Measurements from ENCODE around the gene ANKRD44.

DNA sequence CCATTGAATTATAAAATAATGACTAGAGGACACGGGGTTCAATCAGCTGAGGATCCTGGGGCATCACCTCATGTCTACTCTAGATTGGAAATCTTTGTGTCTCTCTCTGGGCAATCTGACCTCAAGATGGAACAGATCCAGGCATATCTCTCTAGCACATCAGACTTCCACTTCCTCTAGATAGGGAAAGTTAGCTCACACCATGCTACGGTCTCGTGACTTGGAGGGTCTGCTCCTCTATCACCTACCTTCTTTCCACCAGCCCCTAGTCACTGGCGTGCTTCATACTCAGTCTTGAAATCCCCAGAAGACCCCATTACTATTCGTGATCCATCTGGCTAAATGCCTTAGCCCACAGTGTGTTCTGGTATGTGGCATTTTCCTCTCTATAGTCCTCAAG is 148.8 kb downstream of the ANKRD44 start:
- TF ChIP-seq, protein P1, sequence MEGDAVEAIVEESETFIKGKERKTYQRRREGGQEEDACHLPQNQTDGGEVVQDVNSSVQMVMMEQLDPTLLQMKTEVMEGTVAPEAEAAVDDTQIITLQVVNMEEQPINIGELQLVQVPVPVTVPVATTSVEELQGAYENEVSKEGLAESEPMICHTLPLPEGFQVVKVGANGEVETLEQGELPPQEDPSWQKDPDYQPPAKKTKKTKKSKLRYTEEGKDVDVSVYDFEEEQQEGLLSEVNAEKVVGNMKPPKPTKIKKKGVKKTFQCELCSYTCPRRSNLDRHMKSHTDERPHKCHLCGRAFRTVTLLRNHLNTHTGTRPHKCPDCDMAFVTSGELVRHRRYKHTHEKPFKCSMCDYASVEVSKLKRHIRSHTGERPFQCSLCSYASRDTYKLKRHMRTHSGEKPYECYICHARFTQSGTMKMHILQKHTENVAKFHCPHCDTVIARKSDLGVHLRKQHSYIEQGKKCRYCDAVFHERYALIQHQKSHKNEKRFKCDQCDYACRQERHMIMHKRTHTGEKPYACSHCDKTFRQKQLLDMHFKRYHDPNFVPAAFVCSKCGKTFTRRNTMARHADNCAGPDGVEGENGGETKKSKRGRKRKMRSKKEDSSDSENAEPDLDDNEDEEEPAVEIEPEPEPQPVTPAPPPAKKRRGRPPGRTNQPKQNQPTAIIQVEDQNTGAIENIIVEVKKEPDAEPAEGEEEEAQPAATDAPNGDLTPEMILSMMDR (IDR thresholded peaks at IDR 0.05) = no peak
- TF ChIP-seq POLR2A (IDR thresholded peaks at IDR 0.05) = no peak
